Islet precursor cell (in vitro differentiated cells): ENCODE results near the gene PAPPA.

ENCODE experiments used
- DNase-seq: peaks from one replicate; pipeline ENCODE4 v3.0.0-alpha.2; 2018

Gene PAPPA

DNA sequence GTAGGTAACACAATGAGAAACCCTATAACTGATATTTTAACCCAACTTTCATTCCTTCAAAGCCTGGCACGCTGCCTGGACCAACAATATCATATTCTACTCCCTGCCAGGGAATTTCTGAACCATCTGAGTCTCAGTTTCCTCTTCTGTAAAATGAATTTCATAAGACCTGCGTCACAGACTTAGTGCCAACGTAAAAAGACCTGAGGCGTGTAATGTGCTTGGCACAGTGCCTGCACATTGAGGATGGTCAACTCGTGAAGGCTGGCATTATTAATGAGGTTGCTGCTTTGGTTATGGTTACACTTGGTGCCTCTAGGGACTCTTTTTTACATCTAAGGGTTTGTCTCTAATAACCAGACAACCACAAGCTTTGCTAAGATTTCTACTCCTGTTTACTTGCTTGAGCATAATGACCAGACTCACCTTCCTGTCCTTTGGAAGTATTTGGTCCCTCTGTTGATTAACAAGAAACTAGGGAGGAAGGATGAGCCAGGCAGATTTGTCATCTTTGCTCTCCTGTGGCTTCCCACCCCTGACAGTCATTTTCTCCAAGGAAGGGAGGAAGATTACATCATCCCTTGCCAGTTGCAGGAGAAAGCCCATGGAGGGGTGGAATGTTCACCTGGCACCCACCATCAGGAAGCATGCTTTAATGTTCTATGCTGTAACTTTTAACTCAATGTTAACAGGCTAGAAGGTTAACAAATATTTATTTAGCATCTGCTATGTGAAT lies 79.0 kb downstream of the PAPPA start:
- no peak for DNase-seq

DNA sequence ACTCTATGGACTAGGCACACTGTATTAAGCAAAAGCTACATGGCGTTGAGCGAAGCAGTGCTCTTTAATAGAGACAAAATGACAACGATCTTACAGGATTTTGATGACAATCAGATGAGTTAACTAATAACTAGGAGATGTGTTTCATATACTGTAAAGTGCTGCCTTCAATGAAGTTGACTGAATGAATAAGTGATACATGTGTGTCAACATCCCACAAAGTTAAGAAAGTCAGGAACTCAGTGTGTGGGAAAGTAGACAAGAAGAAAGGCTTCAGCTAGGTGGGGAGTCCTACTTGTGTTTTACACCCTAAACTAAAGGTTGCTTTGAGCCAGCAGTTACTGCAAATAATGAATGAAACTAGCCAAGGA lies 79.6 kb downstream of the PAPPA start:
- DNase-seq, result no peak

DNA sequence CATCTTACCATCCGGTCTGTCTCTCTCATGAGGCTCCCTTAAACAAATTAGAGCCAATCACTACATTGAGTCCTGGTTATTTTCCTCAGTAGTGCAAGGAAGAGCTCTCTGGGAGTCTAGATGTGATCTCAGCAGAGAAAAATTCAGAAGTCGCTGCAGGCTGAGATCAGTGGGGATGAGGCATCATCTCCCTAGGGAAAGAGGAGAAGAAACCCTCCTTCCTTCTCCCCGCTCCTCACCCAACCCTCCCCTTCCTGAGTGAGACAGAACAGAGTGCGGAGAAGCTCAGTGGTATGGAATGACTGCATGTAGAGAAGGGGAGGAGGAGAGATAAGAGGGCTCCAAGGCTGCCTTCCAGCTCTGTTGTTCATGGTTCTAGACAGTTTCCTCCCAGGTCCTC lies 80.5 kb downstream of the PAPPA start:
- peak; percentile 98 for DNase-seq

DNA sequence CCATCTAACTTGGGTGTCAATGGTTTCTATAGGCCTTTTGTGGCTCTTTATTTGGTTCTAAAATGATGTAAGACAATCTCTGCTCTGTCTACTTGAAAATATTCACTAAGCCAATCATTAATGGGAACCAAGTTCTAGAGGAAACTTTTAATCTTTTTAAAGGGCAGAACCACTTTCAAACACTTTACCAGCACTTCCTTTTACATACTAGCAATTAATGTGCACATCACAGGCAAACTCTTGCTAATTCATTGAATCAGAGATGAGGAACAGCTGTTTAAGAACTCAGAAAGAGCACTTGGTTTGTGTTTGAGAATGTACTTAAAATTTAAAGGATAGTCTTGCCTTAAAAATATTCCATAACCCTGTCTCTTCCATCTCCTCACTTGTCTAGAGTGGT lies 83.4 kb downstream of the PAPPA start:
- no peak for DNase-seq

DNA sequence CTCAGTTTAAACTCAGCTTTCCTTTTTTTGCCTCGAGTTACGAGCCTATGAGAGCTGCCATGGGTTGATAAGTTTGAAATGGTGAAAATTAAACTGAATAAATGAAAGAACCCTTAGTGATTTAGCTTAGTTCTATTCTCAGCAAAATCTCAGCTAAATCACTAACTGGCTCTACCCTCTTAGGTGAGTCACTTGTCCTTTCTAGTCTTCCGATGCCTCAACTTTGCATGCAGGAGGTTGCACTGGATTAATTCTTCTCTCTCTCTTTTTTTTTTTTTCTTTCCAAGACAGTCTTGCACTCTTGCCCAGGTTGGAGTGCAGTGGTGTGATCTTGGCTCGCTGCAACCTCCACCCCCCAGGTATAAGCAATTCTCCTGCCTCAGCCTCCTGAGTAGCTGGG lies 83.9 kb downstream of the PAPPA start:
- DNase-seq, result no peak

DNA sequence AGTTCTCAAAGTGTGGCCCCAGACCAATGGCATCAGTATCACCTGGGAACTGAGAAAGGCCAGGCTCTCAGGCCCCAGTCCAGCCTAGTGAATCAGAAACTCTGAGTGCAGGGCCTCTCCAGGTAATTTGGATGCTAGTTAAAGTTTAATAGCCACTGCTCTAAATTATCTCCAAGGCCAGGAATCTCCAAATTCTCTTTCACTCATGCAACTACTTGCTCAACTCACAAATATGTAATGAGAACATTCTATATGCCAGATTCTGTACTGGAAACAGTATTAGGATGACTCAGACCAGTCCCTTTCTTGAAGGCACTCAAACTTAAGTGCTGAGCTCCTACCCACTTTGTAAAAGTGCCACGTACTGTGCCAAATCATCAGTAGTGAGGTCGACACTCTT lies 84.6 kb downstream of the PAPPA start:
- peak; percentile 65 for DNase-seq

DNA sequence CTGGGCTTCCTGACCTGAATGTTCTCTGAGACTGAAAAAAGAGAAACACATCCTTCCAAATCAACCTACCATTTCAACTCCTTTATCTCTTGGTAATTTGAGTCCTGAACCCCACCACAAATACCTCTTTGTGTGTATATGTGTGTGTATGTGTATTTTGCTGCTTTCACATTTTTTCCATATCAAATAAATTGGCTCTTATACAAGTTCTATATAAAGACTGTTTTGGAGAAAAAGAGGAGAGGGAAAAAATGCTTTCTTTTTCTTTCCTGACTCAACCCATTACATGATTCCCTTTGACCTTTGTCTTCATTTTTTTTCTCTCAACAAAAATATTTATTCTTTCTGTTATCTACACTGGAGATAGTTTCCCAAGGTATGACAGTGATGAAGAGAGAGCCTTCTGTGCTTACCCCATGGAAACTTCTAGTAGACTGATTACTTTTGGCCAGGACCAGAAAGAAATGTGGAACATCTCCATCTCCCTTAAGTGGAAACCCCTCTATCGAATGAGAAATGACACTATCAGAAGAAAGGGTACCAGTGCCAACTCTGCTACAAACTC lies 85.3 kb downstream of the PAPPA start:
- DNase-seq, result no peak

DNA sequence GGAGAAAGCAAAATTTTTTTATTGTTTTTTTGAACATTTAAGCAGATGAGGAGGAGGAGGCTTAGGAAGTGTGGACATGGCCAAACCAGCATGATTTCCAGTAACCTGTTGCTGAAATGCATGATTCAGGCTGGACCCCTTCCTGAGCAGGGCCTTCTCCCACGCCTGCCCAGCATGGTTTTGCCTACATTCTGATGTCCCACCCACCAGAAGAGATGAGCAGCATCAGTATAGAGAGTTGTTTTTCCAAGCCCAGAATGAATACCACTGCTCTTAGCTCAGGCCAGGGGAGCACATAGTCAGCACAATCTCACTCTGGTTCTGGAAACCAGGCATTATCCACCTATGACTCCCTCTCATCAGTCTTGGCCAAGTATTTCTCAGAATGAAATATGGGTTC lies 90.1 kb downstream of the PAPPA start:
- no peak for DNase-seq

DNA sequence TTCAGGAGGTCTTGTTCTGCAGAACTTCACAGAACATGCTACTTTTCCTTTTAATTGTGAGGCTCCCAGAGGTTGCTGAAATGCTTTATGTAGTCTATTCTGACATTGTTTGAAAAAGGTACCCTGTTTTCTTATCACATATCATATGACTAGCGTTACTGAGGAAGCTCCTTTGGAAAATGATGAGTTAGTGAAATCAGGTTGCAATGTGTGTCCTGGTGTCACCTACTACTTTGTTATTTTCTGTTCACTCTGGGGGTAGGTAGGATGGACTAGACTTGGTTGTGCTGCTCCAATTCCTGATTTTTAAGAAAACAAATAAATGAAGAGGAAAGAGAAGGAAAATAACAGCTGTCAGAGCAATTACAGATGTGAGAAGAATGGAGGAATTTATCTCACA lies 93.7 kb downstream of the PAPPA start:
- DNase-seq, result no peak

DNA sequence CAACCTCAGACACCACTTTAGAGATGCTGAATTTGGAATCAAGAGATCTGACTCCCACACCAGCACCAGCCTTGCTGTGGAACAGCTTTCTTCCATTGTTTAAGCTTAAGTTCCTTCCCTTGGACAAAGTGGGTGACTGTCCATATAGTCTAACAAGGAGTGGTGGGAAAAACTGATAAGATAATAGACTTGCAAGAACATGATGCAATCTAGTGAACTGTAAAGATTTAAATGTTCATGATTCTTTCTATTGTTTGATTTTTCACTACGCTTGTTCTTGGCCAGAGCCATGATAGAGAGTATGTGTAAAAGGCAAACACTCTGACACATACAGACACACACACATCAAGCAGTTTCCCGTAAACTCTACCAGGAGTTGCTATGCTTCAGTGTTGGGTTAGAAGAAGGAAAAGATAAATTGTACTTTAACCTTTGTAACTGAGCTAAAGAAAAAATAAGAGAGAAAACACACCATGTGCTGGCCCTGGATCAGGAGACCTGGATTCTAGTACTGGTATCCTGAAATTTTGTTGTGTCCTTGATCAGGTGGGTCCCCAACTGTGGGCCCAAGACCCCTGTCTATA lies 94.3 kb downstream of the PAPPA start:
- no peak for DNase-seq

DNA sequence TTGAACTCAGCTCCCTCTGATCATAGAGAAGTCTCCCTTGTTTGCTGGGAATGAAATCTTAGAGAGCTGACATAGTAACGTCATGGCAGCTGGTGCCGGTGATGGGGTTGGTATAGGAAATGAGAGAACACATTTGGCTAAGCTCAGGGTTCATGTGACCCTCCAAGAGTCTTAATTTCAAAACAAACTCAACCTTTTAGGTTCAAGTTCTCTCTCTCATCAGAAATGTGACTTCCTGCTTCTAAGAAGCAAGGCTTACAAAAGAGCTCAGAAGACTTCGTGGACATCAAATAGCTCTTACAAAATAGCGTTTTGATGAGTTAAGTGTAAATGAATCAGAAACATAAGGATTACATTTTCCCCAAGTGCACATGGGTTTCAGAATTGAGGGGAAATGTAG lies 97.3 kb downstream of the PAPPA start:
- DNase-seq, result no peak

DNA sequence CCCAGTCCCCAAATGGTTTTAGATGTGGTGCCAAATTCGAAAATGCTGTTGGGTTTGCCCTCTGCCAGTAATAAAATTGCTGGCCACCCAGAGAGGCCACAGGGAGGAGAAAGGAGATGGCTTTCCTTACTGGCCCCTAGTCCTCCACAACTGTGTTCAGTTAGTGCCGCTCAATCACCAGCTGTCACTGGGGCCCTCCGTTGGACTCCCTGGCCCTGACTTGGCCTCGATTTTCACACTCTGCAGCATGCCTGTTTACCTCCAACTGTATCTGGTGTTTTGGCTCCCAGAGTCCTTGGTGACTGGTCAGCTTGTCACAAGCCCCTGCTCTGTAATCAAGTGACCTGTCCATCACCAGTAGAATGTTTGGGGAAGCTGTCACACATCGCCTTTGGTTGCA lies 97.8 kb downstream of the PAPPA start:
- DNase-seq, result no peak

DNA sequence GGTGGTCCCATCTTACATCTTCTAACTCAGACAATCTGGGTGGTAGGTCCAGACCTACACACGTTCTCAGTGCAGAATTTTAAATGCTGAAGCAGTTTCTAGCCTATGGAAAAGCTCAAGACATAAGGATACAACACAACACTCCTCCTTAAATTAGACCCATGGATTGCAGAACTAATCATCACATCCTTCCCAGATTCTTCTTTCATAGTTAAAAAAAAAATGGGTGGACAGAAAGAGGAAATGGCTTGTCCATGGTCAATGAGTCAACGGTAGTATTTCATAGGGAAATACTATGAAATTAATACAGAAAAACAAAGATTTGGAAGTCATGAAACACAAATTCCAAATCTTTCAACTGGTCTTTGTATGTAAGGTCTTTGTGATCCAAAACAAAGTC lies 106.9 kb downstream of the PAPPA start:
- DNase-seq, result no peak

DNA sequence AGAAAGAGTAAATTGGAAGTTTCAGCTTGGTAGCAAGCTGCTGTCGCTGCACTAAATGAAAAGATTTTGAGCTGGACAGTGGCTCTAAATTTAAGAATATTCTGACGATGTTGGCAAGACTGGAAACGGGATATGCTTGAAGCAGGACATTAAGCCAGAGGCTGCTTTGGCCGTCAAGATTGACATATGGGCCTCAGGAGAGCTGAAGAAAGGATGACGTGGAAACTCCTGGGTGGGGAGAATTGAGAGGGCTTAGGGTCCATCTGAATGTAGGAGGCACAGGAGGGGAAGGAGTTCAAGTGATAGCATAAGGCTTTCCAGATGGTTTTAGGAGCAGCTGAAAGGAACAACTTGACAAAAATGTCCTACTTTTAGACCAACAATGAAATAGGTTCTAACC lies 108.9 kb downstream of the PAPPA start:
- no peak for DNase-seq

DNA sequence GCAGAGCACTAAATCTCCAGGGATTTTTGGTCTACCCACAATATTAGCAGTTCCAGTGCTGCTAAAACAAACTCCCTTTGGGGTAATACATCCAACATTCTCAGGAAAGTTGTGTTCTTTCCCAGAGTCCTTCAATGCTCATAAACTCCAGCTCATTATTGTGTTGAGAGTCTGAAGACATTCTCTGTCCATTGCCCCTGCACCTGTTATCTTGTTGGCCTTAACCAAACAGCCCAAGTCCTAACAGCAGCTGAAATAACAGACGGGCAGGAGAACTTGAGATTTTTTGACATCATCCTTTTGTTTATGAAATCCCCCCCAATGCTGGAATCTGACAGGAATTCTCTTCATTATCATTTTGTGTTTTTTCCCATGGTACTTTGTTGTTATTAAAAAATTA lies 110.8 kb downstream of the PAPPA start:
- no peak for DNase-seq

DNA sequence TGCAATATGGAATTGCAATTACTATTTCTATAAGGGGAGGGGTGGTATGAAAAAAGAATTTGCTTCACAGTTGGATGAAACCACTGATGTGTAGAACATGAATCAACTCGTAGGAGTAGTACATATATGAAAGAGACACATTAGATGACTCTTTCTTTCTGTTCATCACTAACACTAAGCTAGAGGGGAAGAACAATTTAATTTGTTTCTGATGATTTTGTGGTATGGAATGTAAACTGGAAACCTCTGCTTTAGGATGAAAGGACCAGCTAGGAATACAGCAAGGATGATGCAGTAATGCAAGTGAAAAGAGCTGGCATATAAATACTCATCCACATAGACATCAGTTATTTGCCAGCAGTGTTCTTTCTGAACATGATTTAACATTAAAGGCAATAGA lies 113.4 kb downstream of the PAPPA start:
- DNase-seq, result no peak

DNA sequence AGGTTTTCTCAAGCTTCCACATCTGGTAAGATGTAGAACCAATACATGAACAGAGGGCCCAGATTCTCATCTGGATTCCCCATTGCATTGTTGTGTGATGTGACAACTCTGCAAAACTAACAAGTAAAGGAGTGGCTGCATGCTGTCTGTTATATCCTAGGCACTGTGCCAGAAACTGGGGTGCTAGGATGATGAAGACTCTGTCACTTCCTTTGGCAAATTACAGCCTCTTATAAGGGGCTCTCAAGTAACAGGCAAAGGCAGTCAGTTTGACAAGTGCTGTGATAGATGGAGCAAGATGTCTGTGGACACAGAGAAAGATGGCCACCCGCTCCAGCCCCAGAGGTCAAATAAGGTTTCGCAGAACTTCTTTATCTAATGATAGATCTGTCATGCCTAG lies 115.7 kb downstream of the PAPPA start:
- no peak for DNase-seq

DNA sequence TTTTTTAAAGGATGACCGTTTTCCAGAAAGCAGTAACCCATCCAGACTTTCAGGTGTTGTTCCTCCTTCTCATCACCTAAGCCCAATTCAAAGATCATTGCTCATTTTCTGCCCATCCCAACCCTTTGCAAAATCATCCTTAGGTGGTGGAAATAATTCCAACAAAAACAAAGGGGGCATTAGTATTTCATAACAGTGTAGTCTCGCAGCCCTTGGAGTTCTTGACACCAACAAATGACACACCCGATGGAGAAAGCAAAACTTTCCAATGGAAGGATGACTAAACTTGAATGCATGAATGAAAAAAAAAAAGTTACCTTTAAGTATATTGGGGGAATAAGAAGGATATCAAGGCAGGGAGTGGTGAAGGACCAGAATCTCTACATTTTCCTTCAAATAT lies 117.0 kb downstream of the PAPPA start:
- no peak for DNase-seq

DNA sequence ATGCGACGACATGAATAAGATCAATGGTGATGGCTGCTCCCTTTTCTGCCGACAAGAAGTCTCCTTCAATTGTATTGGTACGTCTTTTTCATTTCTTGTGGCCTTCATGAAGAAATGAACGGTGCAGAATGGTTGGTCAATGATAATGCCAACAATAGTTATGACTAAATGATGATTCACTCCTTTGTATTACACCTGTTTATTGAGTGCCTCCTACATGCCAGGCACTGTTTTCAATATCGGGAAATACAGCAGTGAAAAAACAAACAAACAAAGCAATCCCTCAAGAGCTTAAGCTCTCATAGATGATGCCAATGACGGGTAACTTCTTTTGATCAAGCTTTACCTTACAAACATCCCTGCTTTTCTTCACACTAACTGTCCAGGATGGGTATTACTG lies 117.7 kb downstream of the PAPPA start:
- no peak for DNase-seq

DNA sequence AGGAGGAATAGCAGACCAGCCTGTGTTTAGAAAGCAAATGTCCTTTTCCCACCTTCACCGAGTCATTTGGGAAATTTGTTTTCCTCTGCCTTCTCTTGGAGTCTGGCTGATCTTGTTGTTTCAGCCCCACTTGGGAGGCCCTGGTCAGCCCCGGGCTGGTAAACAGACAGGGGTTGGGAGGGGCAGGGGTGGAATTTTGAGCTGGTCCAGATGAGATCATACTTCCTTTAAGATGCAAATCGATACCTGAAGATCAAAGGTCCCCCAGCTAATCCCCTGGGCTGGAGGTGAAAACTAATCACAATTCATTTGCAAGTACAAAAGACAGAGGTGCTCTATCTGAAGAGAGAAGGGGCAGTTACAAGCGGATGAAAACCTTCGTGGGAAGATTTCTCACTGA lies 118.4 kb downstream of the PAPPA start:
- DNase-seq, result peak; percentile 95

DNA sequence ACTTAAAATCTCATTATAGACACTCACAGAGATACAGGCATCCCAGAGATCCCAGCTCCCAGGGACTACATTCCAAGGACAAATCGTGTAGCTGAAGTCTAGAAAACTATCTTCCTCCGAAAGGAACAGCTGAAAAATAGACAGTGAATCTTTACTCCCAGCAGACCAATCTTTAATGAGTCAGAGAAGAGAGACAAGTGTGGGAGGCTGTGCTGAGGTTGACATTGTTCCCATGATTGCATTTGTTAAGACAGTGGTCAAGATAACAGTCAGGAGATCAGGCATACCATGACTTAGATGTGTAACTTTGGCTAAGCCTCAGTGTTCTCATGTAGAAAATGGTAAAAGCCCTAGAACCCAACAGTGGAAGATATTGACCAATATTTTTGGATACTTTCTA lies 120.7 kb downstream of the PAPPA start:
- peak; percentile 79 for DNase-seq

DNA sequence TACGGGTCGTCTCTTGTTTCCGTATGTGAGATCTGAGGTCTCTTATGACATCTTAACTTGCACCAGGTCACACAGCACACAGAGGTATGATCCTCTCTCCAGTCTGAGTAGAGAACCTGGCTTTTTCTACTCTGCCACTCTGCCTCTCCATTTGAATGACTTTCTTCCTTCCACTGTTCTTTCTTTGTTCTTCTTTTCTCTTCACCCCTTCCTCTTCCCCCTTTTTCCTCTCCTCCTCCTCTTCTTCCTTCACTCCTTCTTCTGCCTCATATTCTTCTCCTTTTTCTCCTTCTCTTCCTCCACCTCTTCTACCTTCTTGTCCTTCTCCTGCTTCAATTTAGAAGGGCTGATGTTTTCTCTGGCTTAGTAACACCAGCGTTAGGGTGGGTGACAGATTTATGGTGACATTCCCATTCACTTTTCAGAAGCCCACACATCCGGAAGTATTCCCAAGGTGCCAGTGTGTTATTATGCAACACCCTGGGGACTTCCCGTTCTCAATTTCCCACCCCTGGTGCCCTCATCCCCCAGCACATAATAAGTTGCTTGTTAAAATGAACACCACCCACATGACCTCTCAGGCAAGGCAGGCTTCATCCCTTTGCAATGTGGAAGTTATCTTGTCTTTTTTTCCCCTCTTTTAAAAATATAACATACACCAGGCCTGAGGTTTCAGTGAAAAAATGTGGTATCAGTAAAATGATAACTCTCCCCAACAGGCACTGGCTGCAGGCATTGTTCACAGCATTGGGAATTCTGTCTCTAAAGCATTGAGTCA lies 122.0 kb downstream of the PAPPA start:
- no peak for DNase-seq

DNA sequence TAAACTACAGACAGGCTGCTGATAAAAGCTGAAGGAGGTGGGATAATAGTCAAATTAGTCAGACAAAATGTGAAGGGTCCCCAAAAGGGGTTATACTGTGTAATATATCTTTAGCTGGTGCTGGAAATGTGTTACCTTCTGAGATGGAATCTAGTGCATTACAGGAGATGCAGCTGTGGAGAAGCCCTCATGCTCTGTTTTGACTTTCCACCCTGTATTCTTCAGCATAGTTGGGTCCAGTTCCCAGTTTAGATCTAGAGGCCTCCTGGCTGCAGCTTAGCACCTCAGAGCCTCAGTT lies 122.6 kb downstream of the PAPPA start:
- DNase-seq, result no peak

DNA sequence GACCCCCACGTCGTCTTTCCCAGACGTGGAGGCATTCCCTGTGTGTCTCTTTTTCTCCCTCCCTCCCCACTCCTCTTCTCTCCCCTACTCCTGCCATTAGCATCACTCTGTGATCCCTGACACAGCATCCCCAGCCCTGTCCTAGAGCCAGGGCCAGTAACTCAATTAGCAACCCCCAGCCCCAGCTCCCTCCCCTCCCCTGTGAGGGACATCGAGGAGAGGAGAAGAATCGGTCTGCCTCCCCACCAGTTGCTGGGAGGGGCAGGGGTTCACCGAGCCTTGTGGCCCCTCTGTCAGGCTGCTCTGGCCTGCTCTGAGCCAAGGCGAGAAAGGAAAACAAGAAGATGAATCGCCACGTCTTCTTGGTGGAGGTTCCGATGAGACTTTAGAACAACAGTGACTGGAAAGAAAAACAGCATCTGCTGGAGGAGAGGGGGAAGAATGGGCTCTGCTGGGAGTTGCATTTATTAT lies 123.1 kb downstream of the PAPPA start:
- DNase-seq, result peak; percentile 70
